ENCODE results near the gene PAN3. TPM values are rescaled to one million over a fixed set of nuclear protein-coding genes. Genes with fewer than 3 reads are reported as not detected.

The PAN3 gene
- total and polyA plus RNA-seq, 2 donors (not counting 1 experiment from before 2014, with no cell fraction given), result 13.9 to 18.5 TPM

DNA sequence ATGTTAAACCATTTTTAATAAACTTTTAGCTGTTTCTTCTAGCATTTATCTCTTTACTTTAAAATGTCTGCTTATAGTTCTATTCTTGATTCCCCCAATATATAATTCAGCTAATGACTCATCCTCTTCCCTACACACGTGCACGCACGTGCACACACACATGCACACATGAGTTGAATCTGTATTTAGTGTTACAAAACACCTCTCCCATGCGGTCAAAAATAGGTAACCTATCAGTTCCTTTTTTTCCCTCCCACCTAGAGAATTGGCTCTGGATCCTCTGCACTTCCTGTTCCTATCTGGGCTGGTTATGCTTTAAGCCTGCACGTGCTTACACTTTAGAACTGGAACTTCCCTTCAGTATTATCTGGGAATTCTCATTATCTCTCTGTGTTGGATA, 144.1 kb downstream of the PAN3 start:
- H3K27ac ChIP-seq (ENCODE audit: insufficient read depth, low read length), result no peak overlapping the region

GRCh38 chr13:28283600-28283999, 145.3 kb downstream of the PAN3 start:
- H3K9me3 ChIP-seq (ENCODE audit: control insufficient read depth, insufficient read depth, low read depth, low read length), result no peaks in the 10 kb centered on the region
- no peak overlapping the region for H3K4me3 ChIP-seq (replicated peaks in 1 of 4; ENCODE audit: control extremely low read depth in 1 of 4, insufficient read depth in 1 of 4, low read depth in 3 of 4, low read length in 4 of 4)
- H3K4me2 ChIP-seq (ENCODE audit: extremely low read depth, insufficient read depth, low read length), result no peak overlapping the region
- H2AFZ ChIP-seq (ENCODE audit: low read length), result no peak overlapping the region
- no peak for TF ChIP-seq EZH2 (IDR thresholded peaks at IDR 0.05; ENCODE audit: low read length, missing control alignments)
- TF ChIP-seq CTCF (conservative IDR thresholded peaks at IDR 0.05 in 1 of 2, IDR thresholded peaks at IDR 0.05 in 1 of 2; ENCODE audit: low read depth in 1 of 2, low read length in 2 of 2), result no peak
- no peak for DNase-seq (ENCODE audit: low read depth in 2 of 2)
- H3K79me2 ChIP-seq (ENCODE audit: control insufficient read depth, insufficient read depth, low read length), result no peaks in the 10 kb centered on the region
- no peaks in the 10 kb centered on the region for H4K20me1 ChIP-seq (ENCODE audit: control insufficient read depth, extremely low read depth, insufficient read depth, low read length)
- no peaks in the 10 kb centered on the region for H3K27me3 ChIP-seq (ENCODE audit: control insufficient read depth, insufficient read depth, low read length)
- H3K4me1 ChIP-seq (ENCODE audit: control insufficient read depth, extremely low read depth, insufficient read depth, low read length), result no peaks in the 10 kb centered on the region
- H3K9ac ChIP-seq (ENCODE audit: insufficient read depth, low read length), result no peak overlapping the region
- no peak overlapping the region for H3K27ac ChIP-seq (ENCODE audit: insufficient read depth, low read length)
- H3K36me3 ChIP-seq (ENCODE audit: control insufficient read depth, insufficient read depth, low read length), result no peaks in the 10 kb centered on the region

More for the DNA sequence above, 144.1 kb downstream of the PAN3 start:
- DNase-seq (ENCODE audit: low read depth in 2 of 2), result no peak
- no peak overlapping the region for H3K4me2 ChIP-seq (ENCODE audit: extremely low read depth, insufficient read depth, low read length)
- H3K9ac ChIP-seq (ENCODE audit: insufficient read depth, low read length), result no peak overlapping the region
- no peaks in the 10 kb centered on the region for H3K36me3 ChIP-seq (ENCODE audit: control insufficient read depth, insufficient read depth, low read length)
- no peaks in the 10 kb centered on the region for H3K79me2 ChIP-seq (ENCODE audit: control insufficient read depth, insufficient read depth, low read length)
- H4K20me1 ChIP-seq (ENCODE audit: control insufficient read depth, extremely low read depth, insufficient read depth, low read length), result no peaks in the 10 kb centered on the region
- no peaks in the 10 kb centered on the region for H3K27me3 ChIP-seq (ENCODE audit: control insufficient read depth, insufficient read depth, low read length)
- TF ChIP-seq EZH2 (IDR thresholded peaks at IDR 0.05; ENCODE audit: low read length, missing control alignments), result no peak
- H2AFZ ChIP-seq (ENCODE audit: low read length), result no peak overlapping the region
- H3K9me3 ChIP-seq (ENCODE audit: control insufficient read depth, insufficient read depth, low read depth, low read length), result no peaks in the 10 kb centered on the region
- no peaks in the 10 kb centered on the region for H3K4me1 ChIP-seq (ENCODE audit: control insufficient read depth, extremely low read depth, insufficient read depth, low read length)
- no peak overlapping the region for H3K4me3 ChIP-seq (replicated peaks in 1 of 4; ENCODE audit: control extremely low read depth in 1 of 4, insufficient read depth in 1 of 4, low read depth in 3 of 4, low read length in 4 of 4)

DNA sequence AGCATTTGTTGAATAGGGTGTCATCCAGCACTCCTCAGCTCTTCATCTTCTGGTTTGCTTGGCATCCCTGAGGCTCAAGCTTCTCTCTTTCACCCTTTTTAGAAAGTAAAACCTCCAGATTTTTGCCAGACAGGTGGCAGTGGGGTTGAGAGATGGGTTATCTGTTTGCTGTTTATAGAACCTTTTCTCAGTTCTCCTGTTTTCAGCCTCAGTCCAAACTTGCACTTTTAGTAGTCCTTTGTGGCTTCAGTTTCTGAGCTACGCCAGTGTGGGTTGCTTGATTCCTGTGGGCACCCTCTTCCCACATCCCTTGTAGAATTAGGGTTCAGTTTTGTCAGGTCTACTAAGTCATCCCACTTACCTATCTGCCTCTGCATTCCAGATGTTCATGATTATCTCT, 147.9 kb downstream of the PAN3 start:
- H3K27me3 ChIP-seq (ENCODE audit: control insufficient read depth, insufficient read depth, low read length), result no peaks in the 10 kb centered on the region
- H4K20me1 ChIP-seq (ENCODE audit: control insufficient read depth, extremely low read depth, insufficient read depth, low read length), result no peaks in the 10 kb centered on the region
- no peaks in the 10 kb centered on the region for H3K9me3 ChIP-seq (ENCODE audit: control insufficient read depth, insufficient read depth, low read depth, low read length)
- no peak overlapping the region for H3K4me2 ChIP-seq (ENCODE audit: extremely low read depth, insufficient read depth, low read length)
- no peak overlapping the region for H3K4me3 ChIP-seq (replicated peaks in 1 of 4; ENCODE audit: control extremely low read depth in 1 of 4, insufficient read depth in 1 of 4, low read depth in 3 of 4, low read length in 4 of 4)
- TF ChIP-seq EZH2 (IDR thresholded peaks at IDR 0.05; ENCODE audit: low read length, missing control alignments) (no peak), CTCF (conservative IDR thresholded peaks at IDR 0.05 in 1 of 2, IDR thresholded peaks at IDR 0.05 in 1 of 2; ENCODE audit: low read depth in 1 of 2, low read length in 2 of 2) (no peak)
- no peak overlapping the region for H2AFZ ChIP-seq (ENCODE audit: low read length)
- DNase-seq (ENCODE audit: low read depth in 2 of 2), result no peak
- no peaks in the 10 kb centered on the region for H3K36me3 ChIP-seq (ENCODE audit: control insufficient read depth, insufficient read depth, low read length)
- H3K4me1 ChIP-seq (ENCODE audit: control insufficient read depth, extremely low read depth, insufficient read depth, low read length), result no peaks in the 10 kb centered on the region
- H3K79me2 ChIP-seq (ENCODE audit: control insufficient read depth, insufficient read depth, low read length), result no peaks in the 10 kb centered on the region
- H3K27ac ChIP-seq (ENCODE audit: insufficient read depth, low read length), result no peak overlapping the region
- no peak overlapping the region for H3K9ac ChIP-seq (ENCODE audit: insufficient read depth, low read length)
